Vagina (tissue), 2 donors: ENCODE measurements around the gene DDX51.

Experiments
- POLR2A ChIP-seq, 2 donors: fragments of 450-650 bp; IDR thresholded peaks; one replicate each; pipeline ENCODE4 v1.6.1; 2017; ENCODE audit warnings: antibody characterized with exemption in 2 of 2, mild to moderate bottlenecking in 2 of 2, moderate library complexity in 2 of 2
- POLR2AphosphoS5 ChIP-seq, 2 donors: sonication (generic); formaldehyde crosslinking; IDR thresholded peaks; one replicate each; pipeline ENCODE4 v1.9.0; 2017; ENCODE audit warnings: antibody characterized with exemption in 2 of 2, mild to moderate bottlenecking in 2 of 2, low read depth in 1 of 2; ENCODE audit not compliant: insufficient read depth in 1 of 2
- TF ChIP-seq, protein P1 (sequence below), 3 experiments: fragments of 450-650 bp in 2 of 3; fragments of 200-600 bp in 1 of 3; sonication (generic) in 1 of 3; IDR thresholded peaks; one replicate each; pipeline ENCODE4 v1.5.1; 2017 to 2019; ENCODE audit warnings: antibody characterized with exemption in 3 of 3, mild to moderate bottlenecking in 2 of 3, moderate library complexity in 2 of 3

DNA sequence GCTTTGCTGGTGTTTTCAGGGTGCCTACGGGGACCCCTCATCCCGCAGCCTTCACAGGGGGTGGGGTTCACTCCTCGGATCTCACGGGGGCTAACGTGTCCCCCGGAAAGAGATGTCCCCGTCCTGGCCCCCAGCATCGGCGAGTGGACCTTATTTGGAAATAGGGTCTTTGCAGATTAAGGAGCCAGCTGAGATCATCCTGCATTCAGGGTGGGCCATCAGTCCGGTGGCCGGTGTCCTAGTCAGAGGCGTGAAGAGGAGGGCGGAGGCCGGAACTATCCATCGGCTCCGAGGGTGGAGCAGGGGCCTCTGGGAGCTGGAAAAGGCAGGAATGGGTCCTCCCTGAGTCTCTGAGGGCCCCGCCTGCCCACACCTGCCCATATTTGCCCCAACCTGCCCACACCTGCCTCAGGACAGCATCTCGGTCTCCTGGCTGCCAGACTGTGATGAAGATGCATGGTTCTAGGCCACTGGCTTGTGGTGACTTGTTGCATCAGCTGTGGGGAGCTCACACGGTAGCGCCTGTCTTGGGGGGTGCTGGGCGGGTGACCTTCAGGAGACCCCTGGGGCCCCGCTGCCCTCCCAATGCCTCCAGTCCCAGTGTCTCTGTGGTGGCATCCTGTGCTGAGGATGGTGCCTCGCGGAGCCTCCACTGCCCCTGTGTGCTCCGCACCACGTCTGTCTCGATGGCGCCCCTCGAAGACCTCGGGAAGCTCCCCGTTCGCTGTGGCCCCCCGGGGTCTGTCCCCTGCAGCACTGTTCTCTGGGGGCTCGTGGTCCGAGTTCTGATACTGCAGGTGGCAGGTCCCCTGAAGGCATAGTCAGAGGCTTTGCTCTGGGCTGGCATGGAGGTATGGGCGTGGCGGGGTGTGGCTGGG is 14.8 kb upstream of the DDX51 start:
- TF ChIP-seq, protein P1, sequence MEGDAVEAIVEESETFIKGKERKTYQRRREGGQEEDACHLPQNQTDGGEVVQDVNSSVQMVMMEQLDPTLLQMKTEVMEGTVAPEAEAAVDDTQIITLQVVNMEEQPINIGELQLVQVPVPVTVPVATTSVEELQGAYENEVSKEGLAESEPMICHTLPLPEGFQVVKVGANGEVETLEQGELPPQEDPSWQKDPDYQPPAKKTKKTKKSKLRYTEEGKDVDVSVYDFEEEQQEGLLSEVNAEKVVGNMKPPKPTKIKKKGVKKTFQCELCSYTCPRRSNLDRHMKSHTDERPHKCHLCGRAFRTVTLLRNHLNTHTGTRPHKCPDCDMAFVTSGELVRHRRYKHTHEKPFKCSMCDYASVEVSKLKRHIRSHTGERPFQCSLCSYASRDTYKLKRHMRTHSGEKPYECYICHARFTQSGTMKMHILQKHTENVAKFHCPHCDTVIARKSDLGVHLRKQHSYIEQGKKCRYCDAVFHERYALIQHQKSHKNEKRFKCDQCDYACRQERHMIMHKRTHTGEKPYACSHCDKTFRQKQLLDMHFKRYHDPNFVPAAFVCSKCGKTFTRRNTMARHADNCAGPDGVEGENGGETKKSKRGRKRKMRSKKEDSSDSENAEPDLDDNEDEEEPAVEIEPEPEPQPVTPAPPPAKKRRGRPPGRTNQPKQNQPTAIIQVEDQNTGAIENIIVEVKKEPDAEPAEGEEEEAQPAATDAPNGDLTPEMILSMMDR (IDR thresholded peaks at IDR 0.05): no peak
- TF ChIP-seq POLR2A (IDR thresholded peaks at IDR 0.05): no peak
- TF ChIP-seq POLR2AphosphoS5 (IDR thresholded peaks at IDR 0.05; ENCODE audit: insufficient read depth in 1 of 2, low read depth in 1 of 2): no peak
